ENCODE measurements around the gene BEAN1.
"Not testable (repeated sequence)": the region's sequence is repeated elsewhere in the genome, so short reads cannot be mapped to it uniquely, and the experiment has no call there.

The BEAN1 gene

DNA sequence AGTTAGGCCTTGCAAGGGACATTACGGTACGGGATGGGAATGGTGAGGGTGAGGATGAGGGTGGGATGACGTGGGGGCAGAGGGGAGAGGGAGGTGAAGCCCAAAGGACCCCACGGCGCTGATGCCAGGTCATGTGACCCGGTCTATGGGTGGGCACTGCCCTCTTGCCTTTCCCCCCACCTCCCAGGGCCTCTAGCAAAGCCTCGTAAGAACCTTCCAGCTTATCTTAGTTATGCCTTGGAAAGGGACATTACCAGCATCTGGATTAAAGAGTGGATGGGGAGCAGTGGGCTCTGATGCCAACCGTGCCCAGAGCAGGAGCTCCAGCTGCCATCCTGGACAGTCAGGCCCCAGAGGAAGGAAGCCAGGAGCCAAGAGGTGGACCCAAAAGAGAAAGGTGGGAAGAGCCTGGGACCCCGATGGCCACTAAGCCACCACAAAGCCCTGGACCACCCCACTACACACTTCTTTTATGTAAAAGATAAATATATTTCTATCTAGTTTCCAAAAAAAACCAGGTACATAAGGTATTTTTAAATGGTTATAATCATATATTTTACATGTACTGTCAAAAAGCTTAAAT lies 81.9 kb downstream of the BEAN1 start:
- DNase-seq (ENCODE audit: low read depth) = no peak

DNA sequence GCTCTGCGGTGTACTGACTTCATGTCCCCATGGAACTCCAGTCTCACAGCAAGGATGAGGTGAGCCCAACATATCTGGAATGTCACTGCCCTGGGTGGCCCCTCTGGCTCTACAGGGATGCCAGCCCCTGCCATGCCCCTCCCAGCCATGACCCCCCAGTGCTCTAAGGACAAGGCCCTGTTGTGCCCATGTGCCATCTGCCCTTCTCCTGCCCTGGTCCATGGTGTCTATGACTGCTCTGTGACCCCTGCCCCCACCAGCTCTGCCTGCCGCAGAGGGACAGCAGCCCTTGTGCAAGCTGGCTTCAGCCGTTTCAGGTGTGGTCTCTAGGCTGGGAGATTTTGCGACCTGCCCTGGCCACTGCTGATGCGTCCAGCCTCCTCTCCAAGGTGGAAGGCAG lies 82.5 kb downstream of the BEAN1 start:
- no peak for DNase-seq (ENCODE audit: low read depth)

DNA sequence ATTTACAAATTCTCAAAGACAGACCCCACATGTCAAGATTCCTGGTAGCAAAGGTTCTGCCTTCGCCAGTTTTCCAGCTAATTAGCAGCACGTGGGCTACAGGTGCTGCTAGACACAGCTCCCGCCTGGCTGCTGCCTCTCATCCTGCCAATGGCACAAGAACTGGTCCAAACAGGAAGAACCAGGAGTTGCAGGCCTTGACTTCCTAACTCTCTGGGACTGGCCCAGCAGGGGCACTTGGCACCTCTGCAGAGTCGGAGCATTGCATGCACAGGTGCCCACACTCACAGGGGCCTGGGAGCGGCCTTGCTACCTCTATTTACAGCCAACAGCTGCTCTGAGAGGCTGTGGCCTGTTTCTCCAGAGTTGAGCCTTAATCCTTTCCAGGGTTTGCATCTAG lies 83.2 kb downstream of the BEAN1 start:
- DNase-seq (ENCODE audit: low read depth) = no peak

DNA sequence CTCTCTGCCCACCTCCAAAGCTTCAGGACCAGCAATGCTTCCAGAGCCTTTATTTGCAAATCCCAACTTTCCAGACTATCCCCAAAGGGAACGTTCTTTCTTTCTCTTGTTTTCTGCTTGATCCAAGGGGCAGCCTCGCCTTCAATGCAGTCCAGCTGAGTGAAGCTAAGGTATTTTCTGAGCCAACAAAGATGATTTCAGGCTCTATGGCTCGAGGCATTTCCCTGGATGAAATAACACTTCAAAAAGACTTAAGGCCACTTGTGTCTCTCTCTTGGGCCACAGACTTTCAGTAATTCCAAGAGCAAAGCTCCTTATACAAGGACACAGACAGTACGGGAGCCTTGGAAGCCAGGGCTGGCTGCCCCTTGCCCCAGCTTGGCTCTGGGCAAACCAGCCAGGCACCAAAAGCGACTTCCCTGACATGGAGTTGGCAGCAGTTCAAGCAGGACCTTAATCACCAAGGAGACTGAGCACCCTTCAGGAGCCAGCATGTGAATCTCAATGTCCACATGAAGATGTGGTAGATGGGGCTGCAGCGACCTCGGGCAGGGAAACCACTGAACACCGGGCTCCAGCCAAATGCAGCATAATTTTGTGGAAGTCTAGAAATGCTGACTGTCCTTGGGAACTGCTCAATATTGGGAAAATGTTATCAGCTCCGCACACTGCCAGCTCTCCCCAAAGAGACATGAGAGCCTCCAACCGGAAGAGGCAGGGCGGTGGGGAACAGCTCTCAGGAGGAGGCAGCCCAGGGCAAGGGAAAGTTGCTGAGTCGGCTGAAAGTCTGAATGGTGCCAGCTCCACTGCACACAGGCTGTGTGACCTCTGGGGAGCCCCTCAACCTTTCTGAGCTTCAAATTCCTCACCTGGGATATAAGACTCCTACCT lies 83.9 kb downstream of the BEAN1 start:
- no peak for DNase-seq (ENCODE audit: low read depth)

DNA sequence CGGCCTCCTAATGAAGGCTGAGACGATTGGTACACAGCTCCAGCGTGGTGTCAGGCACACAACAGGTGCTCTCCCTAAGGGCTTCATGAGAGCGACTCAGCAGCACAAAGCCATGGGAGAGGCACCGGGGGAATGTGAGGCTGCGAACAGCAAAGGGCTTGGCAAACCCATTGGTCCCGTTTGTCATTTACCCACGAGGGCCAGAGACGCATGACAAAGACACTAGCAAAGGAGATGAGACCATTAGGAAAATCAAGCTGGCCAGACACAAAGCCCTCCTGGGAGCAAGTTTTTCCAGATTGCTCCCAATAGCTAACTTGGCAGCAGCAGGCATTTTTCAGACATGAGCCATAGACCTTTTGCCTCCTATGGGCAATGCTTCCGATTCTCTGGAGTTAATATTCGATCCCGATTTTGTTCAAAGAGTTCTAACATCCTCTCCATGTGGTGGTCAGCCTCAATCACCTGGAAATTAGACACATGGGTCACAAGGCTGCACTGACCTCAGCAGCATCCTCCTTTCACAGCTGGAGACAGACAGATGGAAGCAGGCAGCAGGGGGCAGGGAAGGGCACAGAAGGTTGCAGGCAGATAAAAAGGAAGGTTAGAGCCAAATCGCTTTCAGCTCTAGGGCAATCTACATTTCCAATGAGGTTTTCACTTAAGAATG lies 84.6 kb downstream of the BEAN1 start:
- peak; percentile 76 for DNase-seq (ENCODE audit: low read depth)

DNA sequence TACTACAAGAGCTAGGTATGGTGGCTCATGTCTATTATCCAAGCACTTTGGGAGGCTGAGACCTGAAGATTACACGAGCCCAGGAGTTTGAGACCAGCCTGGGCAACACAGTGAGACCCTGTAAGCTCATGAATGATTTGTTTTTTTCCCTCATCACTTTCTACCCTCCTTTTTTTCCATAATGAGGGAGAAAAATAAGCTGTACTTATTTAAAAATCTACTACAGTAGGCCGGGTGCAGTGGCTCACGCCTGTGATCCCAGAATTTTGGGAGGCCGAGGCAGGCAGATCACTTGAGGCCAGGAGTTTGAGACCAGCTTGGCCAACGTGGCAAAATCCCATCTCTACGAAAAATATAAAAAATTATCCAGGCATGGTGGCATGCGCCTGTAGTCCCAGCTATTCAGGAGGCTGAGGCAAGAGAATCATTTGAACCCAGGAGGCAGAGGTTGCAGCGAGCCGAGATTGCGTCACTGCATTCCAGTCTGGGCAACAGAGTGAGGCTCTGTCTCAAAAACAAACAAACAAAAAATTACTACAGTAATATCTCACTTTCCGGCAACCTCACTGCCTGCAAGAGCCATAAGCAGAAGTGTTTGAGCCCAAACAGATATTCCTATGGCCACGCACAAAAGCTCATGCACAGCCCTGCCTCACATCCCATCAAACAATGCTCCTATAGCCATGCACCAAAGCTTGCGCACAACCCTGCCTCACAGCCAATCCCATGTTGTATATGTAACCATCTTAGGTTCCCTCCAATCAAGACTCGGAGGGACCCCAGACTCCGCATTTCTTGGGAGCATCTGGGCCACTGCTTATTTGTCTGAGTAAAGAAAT lies 85.4 kb downstream of the BEAN1 start:
- no peak for DNase-seq (ENCODE audit: low read depth)

DNA sequence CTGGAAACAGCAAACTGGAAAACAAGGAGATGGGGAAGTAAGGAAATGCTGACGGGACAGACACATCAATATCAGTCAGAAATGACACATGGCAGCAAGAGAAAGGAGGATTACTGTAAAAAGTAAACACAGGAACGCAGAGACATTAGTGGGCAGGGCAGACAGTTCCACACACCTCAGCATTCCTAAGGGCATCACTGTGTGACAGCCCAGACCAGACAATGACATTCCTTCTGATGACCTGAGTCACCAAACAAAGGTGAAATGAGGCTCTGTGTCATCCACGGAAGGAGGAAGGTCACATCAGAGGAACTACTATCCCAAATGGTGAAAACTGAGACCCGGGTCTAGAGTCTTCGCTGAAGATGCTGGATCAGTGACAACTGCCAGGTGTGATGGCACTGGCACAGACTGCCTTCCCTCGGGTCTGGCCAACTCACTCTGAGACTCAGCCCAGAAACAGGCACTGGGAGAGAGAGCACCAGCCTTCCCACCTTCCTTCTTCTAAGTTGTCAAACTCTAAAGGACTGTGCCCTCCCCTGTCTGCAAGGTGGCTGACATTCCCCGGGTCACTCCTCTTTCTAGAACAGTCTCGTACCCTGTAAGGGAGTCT lies 86.1 kb downstream of the BEAN1 start:
- no peak for DNase-seq (ENCODE audit: low read depth)

DNA sequence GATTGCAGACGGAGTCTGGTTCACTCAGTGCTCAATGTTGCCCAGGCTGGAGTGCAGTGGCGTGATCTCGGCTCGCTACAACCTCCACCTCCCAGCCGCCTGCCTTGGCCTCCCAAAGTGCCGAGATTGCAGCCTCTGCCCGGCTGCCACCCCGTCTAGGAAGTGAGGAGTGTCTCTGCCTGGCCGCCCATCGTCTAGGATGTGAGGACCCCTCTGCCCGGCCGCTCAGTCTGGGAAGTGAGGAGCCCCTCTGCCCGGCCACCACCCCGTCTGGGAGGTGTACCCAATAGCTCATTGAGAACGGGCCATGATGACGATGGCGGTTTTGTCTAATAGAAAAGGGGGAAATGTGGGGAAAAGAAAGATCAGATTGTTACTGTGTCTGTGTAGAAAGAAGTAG lies 87.3 kb downstream of the BEAN1 start:
- DNase-seq (ENCODE audit: low read depth) = not testable (repeated sequence)

DNA sequence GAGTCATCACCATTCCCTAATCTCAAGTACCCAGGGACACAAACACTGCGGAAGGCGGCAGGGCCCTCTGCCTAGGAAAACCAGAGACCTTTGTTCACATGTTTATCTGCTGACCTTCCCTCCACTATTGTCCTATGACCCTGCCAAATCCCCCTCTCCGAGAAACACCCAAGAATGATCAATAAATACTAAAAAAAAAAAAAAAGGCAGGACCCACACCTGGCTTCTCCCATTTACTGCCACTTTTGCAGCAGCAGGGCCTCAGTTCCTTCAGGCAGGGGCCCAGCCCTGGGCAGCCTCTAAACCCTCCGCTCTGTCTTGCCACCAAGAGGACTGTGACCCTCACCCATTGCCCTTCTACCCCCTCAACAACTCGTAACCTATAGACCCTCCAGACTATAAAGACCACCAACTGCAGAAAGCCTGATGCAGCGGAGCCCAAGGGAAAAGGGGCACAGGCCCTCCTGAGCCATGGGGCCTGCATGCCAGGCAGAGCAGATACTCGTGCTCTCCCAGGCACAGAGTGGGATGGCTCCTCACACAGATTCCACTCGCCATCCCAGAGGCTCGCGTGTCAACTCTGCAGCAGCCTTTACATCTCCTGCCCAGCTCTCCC lies 88.0 kb downstream of the BEAN1 start:
- DNase-seq (ENCODE audit: low read depth) = not testable (repeated sequence)

DNA sequence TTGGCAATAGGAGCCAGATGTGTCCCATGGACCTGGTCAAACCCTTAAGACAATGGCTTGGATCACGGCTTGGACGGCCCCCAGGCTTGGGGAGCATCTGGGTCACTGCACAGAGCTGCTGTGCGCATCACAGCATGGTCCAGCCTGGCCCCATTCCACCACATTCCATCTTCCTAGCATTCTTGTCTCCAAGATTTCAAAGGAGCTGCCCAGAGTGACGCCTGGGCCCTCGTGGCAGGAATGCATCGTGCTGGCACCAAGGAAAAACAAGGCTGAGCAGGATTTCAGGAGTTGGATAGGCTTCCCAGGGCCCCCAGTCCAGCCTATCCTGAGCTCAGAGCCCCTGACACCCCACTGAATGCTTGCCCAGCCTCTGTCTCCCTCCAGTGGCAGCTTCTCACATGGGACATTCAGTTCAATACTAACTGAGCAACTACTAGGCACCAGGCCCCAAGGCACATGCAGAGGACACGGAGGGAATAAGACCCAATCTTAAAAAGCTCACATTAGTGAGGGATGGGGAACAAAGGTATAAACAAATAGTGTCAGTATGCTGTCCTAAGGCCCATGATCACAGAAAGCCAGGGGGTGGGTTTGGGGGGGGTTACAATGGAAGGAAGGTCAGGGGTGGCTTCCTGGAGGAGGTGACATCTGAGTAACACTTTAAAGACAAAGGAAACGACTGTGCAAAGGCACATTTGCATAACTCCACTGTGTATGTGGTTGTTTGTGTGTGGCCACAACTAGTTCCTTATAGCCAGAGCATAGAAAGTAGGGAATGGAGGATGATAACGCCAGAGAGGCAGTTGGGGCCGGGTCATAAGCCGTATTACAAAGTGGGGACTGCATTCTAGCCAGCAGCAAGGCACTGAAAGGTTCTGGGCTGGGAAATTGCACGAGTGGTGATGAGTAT lies 88.8 kb downstream of the BEAN1 start:
- no peak for DNase-seq (ENCODE audit: low read depth)

DNA sequence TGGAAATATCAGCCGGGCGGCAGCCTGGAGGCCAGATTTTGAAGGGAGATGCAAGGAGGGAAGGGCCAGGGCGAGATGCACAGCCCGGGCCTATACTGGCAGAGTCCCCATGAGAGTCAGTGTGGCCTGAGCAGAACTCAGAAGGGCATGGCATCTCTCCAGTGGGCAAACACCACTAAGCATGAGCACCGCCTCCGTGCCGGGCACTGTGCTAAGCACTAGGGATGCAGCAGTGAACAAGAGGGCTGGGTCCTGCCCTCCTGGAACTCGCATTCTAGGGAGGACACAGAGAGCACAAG lies 89.4 kb downstream of the BEAN1 start:
- no peak for DNase-seq (ENCODE audit: low read depth)

DNA sequence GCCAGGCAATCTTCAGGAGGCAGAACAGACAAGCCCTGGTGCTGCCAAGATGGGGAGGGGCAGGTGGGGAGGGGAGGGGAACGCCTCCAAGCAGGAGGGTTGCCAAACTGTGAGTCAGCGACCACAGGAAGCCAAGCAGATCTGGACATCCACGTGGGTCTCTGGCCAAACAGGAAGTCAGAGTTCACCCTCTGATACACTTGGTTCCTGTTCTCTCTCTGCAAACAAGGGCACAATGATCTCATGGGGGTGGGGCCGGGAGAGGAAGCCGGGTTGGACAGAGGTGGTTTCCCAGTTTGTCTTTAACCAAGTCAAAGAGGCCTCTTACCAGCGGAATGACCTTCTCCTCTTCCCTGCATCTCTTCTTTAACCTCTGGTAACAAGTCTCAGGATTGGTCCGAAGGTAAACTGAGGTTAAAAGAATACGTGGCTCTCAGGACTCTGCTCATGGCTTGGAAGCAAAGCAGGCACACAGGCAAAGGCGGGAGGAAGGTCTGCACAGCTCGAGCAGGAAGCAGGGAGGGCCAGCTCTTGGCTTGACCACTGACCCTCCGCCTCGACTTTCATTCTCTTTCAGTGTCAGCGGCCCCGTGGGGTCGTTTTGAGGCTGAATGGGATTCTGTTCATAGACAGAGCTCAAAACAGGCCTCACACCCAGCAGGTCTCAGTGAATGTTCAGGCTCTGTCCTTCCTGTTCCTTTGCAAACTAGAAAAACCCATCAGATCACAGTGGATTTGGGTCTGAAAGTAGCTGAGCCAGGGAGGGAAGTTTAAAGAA lies 89.9 kb downstream of the BEAN1 start:
- DNase-seq (ENCODE audit: low read depth) = peak; percentile 95

DNA sequence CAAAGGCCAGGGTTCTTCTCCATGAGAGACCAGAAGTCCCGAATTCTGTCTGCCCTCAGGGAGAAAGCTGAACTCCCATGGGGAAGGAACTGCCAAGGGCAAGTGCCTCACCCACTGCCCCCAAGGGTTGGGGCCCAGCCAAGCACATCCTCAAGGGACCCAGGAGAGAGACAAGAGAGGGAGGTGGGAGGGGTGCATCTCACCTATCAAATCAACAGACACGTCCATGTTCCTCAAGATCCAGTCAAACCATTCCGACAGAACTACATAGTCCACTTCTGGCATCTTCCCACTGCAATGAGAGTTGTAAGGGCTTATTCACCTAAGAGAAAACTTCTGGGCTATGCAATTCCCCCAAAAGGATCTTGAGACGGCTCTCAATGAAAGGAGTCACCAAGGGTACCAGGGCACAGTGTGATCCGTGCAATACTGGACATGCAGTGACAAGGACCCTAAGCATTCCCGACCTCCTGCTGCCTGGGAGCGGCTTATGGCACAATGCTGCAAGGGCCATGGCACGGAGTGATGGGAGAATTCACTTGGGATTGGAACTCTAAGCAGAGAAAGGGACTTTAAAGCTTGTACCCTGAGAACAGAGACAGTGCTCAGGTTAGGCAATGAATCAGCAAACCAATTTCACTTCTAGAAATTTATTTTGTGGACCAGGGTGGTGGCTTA lies 90.6 kb downstream of the BEAN1 start:
- no peak for DNase-seq (ENCODE audit: low read depth)

DNA sequence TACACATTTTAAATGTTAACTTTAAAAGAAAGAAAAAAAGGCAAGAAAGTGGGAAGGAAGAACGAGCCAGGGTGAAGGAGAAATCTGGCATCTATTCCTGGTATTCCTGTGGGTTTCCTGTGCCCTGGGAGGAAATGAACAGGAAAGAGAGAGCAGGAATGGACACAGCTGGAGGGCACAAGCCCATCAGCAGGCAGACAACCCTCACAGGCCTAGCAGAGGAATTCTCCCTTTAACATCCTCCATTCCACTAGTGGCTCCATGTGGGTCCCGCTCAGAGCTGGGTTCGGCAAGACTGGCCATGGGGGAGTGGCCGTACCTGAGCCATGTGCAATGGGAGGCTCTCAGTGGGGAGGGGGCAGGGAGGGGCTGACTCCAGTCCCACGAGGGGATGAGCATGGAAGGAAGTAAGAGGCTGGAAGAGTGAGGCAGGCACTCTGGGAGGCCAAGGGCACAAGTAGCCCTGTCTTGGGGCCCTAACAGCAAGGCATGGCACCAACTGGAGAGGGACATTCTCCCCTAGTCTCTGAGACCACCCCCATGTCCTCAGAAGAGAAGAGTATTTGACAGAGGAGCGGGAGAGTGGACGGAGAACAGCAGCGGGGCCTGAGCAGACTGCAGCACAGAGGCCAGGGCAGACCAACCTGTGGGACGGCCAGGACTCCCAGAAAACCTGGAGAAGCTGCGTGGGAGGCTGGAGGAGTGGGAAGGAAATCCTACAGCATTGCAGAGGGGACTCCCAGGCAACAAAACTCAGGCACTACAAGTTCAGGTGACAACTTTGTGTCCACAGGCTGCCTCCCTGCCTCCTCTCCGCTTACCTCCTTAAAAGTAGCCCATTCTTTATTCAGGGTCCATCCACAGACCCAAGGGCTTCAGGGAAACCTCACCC lies 92.6 kb downstream of the BEAN1 start:
- DNase-seq (ENCODE audit: low read depth) = no peak

DNA sequence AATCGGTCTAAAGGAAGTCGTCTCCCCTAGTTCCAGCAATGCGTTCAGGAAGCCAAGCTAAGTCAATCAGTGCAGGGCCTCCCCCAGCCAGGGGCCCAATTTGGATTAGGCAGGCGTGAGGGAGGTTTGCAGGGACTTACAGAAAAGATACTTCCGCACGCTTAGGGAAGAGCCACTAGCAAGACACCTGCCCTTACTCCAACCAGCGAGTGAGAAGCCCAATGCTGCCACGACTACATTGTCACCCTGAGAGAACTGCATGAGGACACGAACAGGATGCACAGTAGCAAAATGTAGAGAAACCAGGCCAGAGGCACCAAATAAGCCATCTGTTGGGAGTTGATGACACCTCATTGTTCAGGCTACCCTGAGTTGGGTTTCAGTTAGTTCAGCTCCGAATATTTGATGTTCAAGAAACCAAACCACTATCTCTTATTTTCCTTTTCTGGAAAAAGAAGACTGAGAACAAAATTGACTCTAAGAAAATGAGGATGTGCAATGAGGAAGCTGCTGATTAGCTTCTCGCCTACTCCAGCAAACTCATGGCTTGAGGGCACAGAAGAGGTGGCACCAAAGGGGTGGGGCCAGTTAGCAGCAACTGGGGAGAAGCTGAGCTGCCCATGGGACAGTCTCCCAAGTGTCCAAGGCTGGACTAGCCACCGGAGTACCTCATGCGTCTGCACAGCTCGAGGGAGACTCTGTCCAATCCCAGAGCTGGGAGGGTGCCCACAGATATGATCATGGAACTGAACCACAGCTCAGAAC lies 93.5 kb downstream of the BEAN1 start:
- no peak for DNase-seq (ENCODE audit: low read depth)

DNA sequence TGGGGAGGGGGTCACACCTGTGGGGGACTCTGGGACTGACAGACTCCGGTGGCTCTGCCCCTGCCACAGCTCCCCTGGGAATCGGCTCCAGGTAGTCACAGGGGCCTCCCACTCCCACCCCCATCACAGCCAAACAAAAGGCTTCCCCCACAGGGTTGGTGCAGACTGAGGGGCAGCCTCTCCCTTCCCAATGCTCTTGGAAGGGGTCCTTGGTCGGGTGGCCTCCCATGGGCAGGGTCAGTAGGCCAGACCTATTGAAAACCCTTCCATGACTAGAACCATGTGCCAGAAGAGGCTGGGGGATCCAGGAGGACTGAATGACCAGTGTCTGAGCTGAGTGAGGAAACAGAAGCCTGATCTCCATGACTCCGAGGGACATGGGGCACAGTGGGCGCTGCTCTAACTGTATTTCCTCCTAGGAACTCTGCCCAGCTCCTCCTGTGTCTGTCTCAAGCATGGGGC lies 94.2 kb downstream of the BEAN1 start:
- no peak for DNase-seq (ENCODE audit: low read depth)
